Activated CD4-positive, alpha-beta T cell treated with anti-CD3 and anti-CD28 coated beads for 24 hours (primary cell): ENCODE data around the gene REN.
A peak's percentile ranks its signal among the peaks of the same experiment; 100 is the strongest.

Source experiments
- DNase-seq, 2 donors: peaks; one replicate each; pipeline ENCODE4 v3.0.0-alpha.2; 2020; ENCODE audit warnings: low read depth in 2 of 2

REN gene

GRCh38 chr1:204190212-204191211, 24.4 kb upstream of the REN start:
- no peak for DNase-seq

- no peak for DNase-seq
Observed at GRCh38 chr1:204188959-204189639, 23.0 kb upstream of the REN start.

GRCh38 chr1:204186597-204186996, 20.5 kb upstream of the REN start:
- no peak for DNase-seq

GRCh38 chr1:204181116-204181515, 15.0 kb upstream of the REN start:
- no peak for DNase-seq

GRCh38 chr1:204180133-204180532, 14.0 kb upstream of the REN start:
- no peak for DNase-seq

- no peak for DNase-seq
Observed at GRCh38 chr1:204178487-204179281, 12.5 kb upstream of the REN start.

- DNase-seq, result no peak
Observed at GRCh38 chr1:204177133-204177532, 11.0 kb upstream of the REN start.

- DNase-seq, result no peak
Observed at GRCh38 chr1:204176049-204176448, 9.9 kb upstream of the REN start.

- DNase-seq, result no peak
Observed at GRCh38 chr1:204174958-204175357, 8.8 kb upstream of the REN start.

- DNase-seq, result no peak
Observed at GRCh38 chr1:204172404-204173029, 6.4 kb upstream of the REN start.

GRCh38 chr1:204171751-204172178, 5.6 kb upstream of the REN start:
- no peak for DNase-seq

- no peak for DNase-seq
Observed at GRCh38 chr1:204170494-204171155, 4.5 kb upstream of the REN start.

- DNase-seq, result no peak
Observed at GRCh38 chr1:204169858-204170257, 3.7 kb upstream of the REN start.

- no peak for DNase-seq
Observed at GRCh38 chr1:204167730-204168129, 1.6 kb upstream of the REN start.

GRCh38 chr1:204162494-204163074, 3.6 kb downstream of the REN start:
- DNase-seq, result peak; percentile 72 to 74

GRCh38 chr1:204161609-204162493, 4.3 kb downstream of the REN start:
- no peak for DNase-seq

GRCh38 chr1:204157962-204158361, 8.2 kb downstream of the REN start:
- DNase-seq, result no peak

- no peak for DNase-seq
Observed at GRCh38 chr1:204155881-204156280, 10.3 kb downstream of the REN start.

GRCh38 chr1:204154568-204155255, 11.4 kb downstream of the REN start:
- no peak for DNase-seq
